ENCODE measurements around the gene TFF3.

TFF3 gene

GRCh38 chr21:42319376-42319775, 4.2 kb upstream of the TFF3 start:
- peak overlapping the region; percentile 40 to 49 for H3K4me3 ChIP-seq (ENCODE audit: low read depth in 1 of 2, low read length in 1 of 2)
- no peaks in the 10 kb centered on the region for H3K9me3 ChIP-seq
- peak overlapping the region; percentile 88 for H3K27ac ChIP-seq
- peaks cover 67 to 70% of the 10 kb centered on the region in 2 experiments for H3K4me1 ChIP-seq (ENCODE audit: control insufficient read depth in 1 of 2, insufficient read depth in 1 of 2, low read depth in 1 of 2, low read length in 1 of 2)
- no peaks in the 10 kb centered on the region for H3K27me3 ChIP-seq
- no peaks in the 10 kb centered on the region for H3K36me3 ChIP-seq
- TF ChIP-seq, protein P1, sequence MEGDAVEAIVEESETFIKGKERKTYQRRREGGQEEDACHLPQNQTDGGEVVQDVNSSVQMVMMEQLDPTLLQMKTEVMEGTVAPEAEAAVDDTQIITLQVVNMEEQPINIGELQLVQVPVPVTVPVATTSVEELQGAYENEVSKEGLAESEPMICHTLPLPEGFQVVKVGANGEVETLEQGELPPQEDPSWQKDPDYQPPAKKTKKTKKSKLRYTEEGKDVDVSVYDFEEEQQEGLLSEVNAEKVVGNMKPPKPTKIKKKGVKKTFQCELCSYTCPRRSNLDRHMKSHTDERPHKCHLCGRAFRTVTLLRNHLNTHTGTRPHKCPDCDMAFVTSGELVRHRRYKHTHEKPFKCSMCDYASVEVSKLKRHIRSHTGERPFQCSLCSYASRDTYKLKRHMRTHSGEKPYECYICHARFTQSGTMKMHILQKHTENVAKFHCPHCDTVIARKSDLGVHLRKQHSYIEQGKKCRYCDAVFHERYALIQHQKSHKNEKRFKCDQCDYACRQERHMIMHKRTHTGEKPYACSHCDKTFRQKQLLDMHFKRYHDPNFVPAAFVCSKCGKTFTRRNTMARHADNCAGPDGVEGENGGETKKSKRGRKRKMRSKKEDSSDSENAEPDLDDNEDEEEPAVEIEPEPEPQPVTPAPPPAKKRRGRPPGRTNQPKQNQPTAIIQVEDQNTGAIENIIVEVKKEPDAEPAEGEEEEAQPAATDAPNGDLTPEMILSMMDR (IDR thresholded peaks at IDR 0.05), result no peak

DNA sequence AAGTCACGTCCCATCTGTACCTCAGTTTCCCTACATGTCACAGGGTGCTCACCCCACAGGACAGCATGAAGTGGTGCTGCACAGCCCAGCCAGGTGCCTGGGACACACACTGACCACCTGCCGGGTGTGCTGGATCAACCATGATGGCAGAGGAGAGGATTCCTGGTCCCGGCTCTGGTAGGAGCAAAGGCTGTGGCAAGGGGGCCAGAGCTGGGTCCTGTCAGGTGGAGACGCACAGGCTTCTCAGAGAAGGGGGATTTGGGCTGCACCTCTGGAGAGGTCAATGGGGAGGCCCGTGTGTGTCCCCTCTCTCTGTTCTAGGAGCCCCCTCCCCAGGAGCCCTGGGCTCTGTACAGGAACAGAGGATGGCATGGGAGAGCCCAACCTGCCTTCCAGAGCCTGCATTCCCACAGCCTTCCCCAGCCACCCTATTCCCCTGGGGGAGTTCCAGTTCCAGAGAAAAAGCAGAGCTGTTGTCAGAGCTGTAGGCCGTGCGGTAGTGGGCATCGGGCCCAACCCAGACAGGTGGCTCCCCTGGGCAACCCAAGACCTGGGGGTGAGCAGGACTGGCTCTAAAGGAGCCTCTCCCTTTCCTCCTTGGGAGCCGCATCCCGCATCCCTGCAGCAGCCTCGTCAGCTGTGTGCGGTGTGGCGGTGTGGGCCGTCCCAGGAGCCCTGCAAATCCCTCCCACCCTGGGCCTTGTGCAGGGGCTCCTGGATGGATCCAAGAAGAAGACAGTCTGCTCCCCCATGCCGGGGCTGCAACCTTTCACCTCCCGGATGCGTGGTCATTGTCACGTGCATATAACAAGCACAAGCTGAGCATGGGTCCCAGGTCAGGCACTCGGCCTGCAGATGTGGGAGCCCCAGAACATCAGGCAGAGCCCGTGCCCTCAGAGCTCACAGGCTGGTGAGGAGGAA, 2.9 kb upstream of the TFF3 start:
- H3K36me3 ChIP-seq, result no peaks in the 10 kb centered on the region
- H3K27ac ChIP-seq, result peak overlapping the region; percentile 88
- H3K9me3 ChIP-seq, result no peaks in the 10 kb centered on the region
- H3K27me3 ChIP-seq, result no peaks in the 10 kb centered on the region
- peaks cover 80 to 82% of the 10 kb centered on the region in 2 experiments for H3K4me1 ChIP-seq (ENCODE audit: control insufficient read depth in 1 of 2, insufficient read depth in 1 of 2, low read depth in 1 of 2, low read length in 1 of 2)
- TF ChIP-seq, protein P1 (IDR thresholded peaks at IDR 0.05), result no peak
- H3K4me3 ChIP-seq (ENCODE audit: low read depth in 1 of 2, low read length in 1 of 2), result no peak overlapping the region

DNA sequence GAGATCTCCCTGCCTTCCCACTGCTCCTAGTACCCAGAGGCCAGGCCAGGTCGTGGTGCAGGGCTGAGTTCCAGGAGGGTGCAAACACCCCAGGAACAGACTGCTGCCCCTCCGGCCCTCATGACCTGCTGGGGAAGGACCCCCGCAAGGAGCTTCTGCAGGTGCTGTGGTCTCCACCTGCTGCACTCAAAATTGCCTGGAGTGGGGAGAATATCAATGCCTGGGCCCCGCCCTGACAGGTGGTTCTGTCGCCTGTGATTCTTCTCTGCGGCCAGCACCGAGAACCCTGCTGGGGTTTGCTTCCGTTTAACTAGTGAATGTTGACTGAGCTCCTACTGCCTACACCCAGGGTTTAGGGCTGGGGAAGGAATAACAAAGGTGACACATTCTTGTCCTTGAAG, 2.1 kb upstream of the TFF3 start:
- Histone ChIP-seq H3K27ac (peak overlapping the region; percentile 88), H3K4me1 (ENCODE audit: control insufficient read depth in 1 of 2, insufficient read depth in 1 of 2, low read depth in 1 of 2, low read length in 1 of 2) (peaks cover 87 to 89% of the 10 kb centered on the region in 2 experiments), H3K27me3 (no peaks in the 10 kb centered on the region), H3K9me3 (no peaks in the 10 kb centered on the region), H3K4me3 (ENCODE audit: low read depth in 1 of 2, low read length in 1 of 2) (no peak overlapping the region), H3K36me3 (no peaks in the 10 kb centered on the region)
- TF ChIP-seq, protein P1 (IDR thresholded peaks at IDR 0.05), result no peak

- Histone ChIP-seq H3K4me3 (ENCODE audit: low read depth in 1 of 2, low read length in 1 of 2) (no peak overlapping the region), H3K36me3 (no peaks in the 10 kb centered on the region), H3K27ac (peak overlapping the region; percentile 88), H3K27me3 (no peaks in the 10 kb centered on the region), H3K9me3 (no peaks in the 10 kb centered on the region), H3K4me1 (ENCODE audit: control insufficient read depth in 1 of 2, insufficient read depth in 1 of 2, low read depth in 1 of 2, low read length in 1 of 2) (peaks cover 91 to 94% of the 10 kb centered on the region in 2 experiments)
- TF ChIP-seq, protein P1 (IDR thresholded peaks at IDR 0.05), result no peak
These were observed 1.7 kb upstream of the TFF3 start for GRCh38 chr21:42316891-42317290.

DNA sequence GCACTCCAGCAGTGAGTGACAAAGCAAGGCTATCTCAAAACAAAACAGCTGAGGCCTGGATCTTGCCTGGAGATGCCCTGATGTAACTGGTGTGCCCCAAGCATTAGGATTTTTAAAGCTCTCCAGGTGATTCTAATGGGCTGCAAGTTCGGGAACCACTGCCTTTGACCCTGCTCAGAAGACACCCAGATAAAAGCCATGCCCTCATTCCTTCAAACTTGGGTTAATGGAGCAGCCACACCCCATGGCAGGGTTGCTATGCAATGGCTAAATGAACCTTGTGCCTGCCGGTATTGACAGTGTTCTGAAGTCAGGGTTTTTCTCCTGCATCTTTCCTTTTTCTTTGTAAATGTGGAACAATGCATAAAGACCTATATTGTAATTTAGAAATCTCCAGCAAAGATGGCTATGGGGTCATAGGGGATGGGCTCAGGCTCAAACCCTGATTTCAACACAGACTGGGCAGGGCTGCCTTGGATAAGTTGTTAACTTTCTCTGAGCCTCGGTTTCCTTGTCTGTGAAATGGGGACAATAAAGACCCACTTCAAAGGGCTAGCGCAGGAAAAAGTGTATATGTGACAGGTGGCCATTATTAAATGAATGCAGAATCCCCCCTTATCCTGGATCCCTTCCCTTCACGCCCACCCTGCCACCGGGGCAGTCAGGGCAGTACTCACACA, 453 bp downstream of the TFF3 start:
- Histone ChIP-seq H3K4me3 (ENCODE audit: low read depth in 1 of 2, low read length in 1 of 2) (no peak overlapping the region), H3K9me3 (no peaks in the 10 kb centered on the region), H3K27ac (no peak overlapping the region), H3K36me3 (no peaks in the 10 kb centered on the region), H3K4me1 (ENCODE audit: control insufficient read depth in 1 of 2, insufficient read depth in 1 of 2, low read depth in 1 of 2, low read length in 1 of 2) (peaks cover 91 to 96% of the 10 kb centered on the region in 2 experiments), H3K27me3 (no peaks in the 10 kb centered on the region)
- TF ChIP-seq, protein P1 (IDR thresholded peaks at IDR 0.05), result no peak
